Measurements from ENCODE around the gene TMEM88.
A peak's percentile ranks its signal among the peaks of the same experiment; 100 is the strongest.

Gene TMEM88

DNA sequence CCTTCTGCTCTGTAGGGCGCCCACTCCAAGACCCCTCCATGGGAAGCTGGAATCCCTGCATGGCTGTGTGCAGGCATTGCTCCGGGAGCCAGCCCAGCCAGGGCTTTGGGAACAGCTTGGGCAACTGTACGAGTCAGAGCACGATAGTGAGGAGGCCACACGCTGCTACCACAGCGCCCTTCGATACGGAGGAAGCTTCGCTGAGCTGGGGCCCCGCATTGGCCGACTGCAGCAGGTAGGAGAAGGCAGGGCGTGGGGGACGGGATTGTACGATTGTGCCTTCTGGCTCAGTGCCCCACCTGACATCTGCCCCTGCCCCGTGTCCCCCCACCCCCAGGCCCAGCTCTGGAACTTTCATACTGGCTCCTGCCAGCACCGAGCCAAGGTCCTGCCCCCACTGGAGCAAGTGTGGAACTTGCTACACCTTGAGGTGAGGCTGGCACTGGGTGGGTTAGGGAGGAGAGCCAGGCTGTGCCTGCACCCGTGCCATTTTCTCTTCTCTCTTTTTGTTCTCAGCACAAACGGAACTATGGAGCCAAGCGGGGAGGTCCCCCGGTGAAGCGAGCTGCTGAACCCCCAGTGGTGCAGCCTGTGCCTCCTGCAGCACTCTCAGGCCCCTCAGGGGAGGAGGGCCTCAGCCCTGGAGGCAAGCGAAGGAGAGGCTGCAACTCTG lies 8.7 kb upstream of the TMEM88 start:
- Mint-ChIP-seq H3K27ac (peak overlapping the region; percentile 66), H3K36me3 (peaks cover 2% of the 10 kb centered on the region), H3K9me3 (ENCODE audit: low read depth) (no peaks in the 10 kb centered on the region)

GRCh38 chr17:7846765-7847661 lies 7.9 kb upstream of the TMEM88 start:
- peaks cover 2% of the 10 kb centered on the region for H3K36me3 Mint-ChIP-seq
- no peaks in the 10 kb centered on the region for H3K9me3 Mint-ChIP-seq (ENCODE audit: low read depth)
- no peaks in the 10 kb centered on the region for H3K27me3 Mint-ChIP-seq
- H3K4me1 Mint-ChIP-seq (ENCODE audit: low read depth) = peaks cover 34% of the 10 kb centered on the region
- H3K4me3 Mint-ChIP-seq = peak overlapping the region; percentile 95
- H3K27ac Mint-ChIP-seq = peak overlapping the region; percentile 66

More for the DNA sequence above, 8.7 kb upstream of the TMEM88 start:
- peak overlapping the region; percentile 95 for H3K4me3 Mint-ChIP-seq
- peaks cover 30% of the 10 kb centered on the region for H3K4me1 Mint-ChIP-seq (ENCODE audit: low read depth)
- no peaks in the 10 kb centered on the region for H3K27me3 Mint-ChIP-seq

- Mint-ChIP-seq H3K27ac (no peak overlapping the region), H3K4me3 (peak overlapping the region; percentile 58), H3K9me3 (ENCODE audit: low read depth) (no peaks in the 10 kb centered on the region), H3K36me3 (peaks cover 2% of the 10 kb centered on the region), H3K27me3 (no peaks in the 10 kb centered on the region), H3K4me1 (ENCODE audit: low read depth) (peaks cover 35% of the 10 kb centered on the region)
Measured at GRCh38 chr17:7848131-7848579, 6.7 kb upstream of the TMEM88 start.

GRCh38 chr17:7848739-7849129 lies 6.1 kb upstream of the TMEM88 start:
- Mint-ChIP-seq H3K4me1 (ENCODE audit: low read depth) (peaks cover 36% of the 10 kb centered on the region), H3K36me3 (peaks cover 2% of the 10 kb centered on the region), H3K27ac (no peak overlapping the region), H3K9me3 (ENCODE audit: low read depth) (no peaks in the 10 kb centered on the region), H3K27me3 (no peaks in the 10 kb centered on the region), H3K4me3 (no peak overlapping the region)

DNA sequence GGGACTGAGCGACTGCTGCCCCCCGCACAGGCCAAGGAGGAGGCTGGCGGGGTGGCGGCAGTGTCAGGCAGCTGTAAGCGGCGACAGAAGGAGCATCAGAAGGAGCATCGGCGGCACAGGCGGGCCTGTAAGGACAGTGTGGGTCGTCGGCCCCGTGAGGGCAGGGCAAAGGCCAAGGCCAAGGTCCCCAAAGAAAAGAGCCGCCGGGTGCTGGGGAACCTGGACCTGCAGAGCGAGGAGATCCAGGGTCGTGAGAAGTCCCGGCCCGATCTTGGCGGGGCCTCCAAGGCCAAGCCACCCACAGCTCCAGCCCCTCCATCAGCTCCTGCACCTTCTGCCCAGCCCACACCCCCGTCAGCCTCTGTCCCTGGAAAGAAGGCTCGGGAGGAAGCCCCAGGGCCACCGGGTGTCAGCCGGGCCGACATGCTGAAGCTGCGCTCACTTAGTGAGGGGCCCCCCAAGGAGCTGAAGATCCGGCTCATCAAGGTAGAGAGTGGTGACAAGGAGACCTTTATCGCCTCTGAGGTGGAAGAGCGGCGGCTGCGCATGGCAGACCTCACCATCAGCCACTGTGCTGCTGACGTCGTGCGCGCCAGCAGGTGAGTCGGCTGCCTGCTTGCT lies 5.6 kb upstream of the TMEM88 start:
- H3K4me1 Mint-ChIP-seq (ENCODE audit: low read depth) = peaks cover 39% of the 10 kb centered on the region
- peaks cover 4% of the 10 kb centered on the region for H3K36me3 Mint-ChIP-seq
- H3K27ac Mint-ChIP-seq = no peak overlapping the region
- H3K27me3 Mint-ChIP-seq = no peaks in the 10 kb centered on the region
- H3K9me3 Mint-ChIP-seq (ENCODE audit: low read depth) = no peaks in the 10 kb centered on the region
- peak overlapping the region; percentile 76 for H3K4me3 Mint-ChIP-seq

DNA sequence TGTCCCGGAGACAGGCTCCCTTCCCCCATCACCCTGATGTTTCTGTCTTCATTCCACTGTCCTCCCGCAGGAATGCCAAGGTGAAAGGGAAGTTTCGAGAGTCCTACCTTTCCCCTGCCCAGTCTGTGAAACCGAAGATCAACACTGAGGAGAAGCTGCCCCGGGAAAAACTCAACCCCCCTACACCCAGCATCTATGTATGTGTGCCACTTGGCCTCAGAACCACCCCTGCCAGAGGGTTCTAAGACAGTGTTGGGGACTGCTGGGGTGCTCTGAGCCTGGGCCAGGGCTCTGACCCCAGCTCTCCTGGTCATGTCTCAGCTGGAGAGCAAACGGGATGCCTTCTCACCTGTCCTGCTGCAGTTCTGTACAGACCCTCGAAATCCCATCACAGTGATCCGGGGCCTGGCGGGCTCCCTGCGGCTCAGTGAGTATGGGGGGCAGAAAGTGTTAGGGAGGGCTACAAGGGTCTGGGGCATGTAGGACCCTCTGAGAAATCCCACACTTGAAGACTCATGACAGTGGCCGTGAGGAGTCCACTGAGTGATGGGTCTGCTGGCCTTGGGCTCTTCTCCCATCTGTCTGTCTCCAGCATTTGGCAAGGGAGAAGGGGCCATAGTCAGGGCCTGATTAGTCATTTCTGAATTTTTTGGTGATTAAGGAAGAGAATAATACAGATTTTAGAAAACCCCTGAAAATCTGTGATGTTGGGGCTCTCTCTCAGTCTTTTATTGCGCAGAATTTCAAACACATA lies 4.9 kb upstream of the TMEM88 start:
- peak overlapping the region; percentile 76 for H3K4me3 Mint-ChIP-seq
- H3K9me3 Mint-ChIP-seq (ENCODE audit: low read depth) = no peaks in the 10 kb centered on the region
- H3K27ac Mint-ChIP-seq = peak overlapping the region; percentile 82
- peaks cover 4% of the 10 kb centered on the region for H3K36me3 Mint-ChIP-seq
- H3K4me1 Mint-ChIP-seq (ENCODE audit: low read depth) = peaks cover 39% of the 10 kb centered on the region
- H3K27me3 Mint-ChIP-seq = no peaks in the 10 kb centered on the region

- peaks cover 39% of the 10 kb centered on the region for H3K4me1 Mint-ChIP-seq (ENCODE audit: low read depth)
- H3K27ac Mint-ChIP-seq = peak overlapping the region; percentile 77
- peaks cover 5% of the 10 kb centered on the region for H3K36me3 Mint-ChIP-seq
- no peaks in the 10 kb centered on the region for H3K9me3 Mint-ChIP-seq (ENCODE audit: low read depth)
- no peaks in the 10 kb centered on the region for H3K27me3 Mint-ChIP-seq
- H3K4me3 Mint-ChIP-seq = peak overlapping the region; percentile 76
Measured at GRCh38 chr17:7850701-7851437, 4.0 kb upstream of the TMEM88 start.

DNA sequence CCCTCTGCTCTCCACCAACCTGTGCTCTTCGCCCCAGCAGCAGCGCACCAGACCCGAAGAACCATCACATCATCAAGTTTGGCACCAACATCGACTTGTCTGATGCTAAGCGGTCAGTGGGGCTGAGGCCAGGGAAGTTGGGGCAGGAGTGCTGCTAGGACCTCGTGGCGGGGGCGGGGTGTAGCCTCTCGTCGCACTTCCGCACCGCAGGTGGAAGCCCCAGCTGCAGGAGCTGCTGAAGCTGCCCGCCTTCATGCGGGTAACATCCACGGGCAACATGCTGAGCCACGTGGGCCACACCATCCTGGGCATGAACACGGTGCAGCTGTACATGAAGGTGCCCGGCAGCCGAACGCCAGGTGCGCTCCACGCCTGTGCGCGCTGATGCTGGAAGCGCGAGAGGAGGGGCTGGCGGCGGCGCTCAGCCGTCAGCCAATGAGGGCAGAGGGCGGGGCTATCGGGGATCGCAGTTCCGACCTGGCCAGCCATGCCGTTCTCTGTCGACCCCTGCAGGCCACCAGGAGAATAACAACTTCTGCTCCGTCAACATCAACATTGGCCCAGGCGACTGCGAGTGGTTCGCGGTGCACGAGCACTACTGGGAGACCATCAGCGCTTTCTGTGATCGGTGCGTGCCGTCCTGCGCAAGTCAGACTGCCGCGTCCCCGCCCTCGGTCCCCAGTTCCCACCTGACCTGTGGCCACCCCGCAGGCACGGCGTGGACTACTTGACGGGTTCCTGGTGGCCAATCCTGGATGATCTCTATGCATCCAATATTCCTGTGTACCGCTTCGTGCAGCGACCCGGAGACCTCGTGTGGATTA lies 3.2 kb upstream of the TMEM88 start:
- Mint-ChIP-seq H3K27ac (peak overlapping the region; percentile 4), H3K36me3 (peaks cover 5% of the 10 kb centered on the region), H3K27me3 (no peaks in the 10 kb centered on the region), H3K4me3 (peak overlapping the region; percentile 76), H3K9me3 (ENCODE audit: low read depth) (no peaks in the 10 kb centered on the region), H3K4me1 (ENCODE audit: low read depth) (peaks cover 36% of the 10 kb centered on the region)

GRCh38 chr17:7852262-7852670 lies 2.6 kb upstream of the TMEM88 start:
- peaks cover 5% of the 10 kb centered on the region for H3K36me3 Mint-ChIP-seq
- H3K4me1 Mint-ChIP-seq (ENCODE audit: low read depth) = peaks cover 34% of the 10 kb centered on the region
- H3K27ac Mint-ChIP-seq = peak overlapping the region; percentile 4
- no peaks in the 10 kb centered on the region for H3K9me3 Mint-ChIP-seq (ENCODE audit: low read depth)
- no peaks in the 10 kb centered on the region for H3K27me3 Mint-ChIP-seq
- H3K4me3 Mint-ChIP-seq = peak overlapping the region; percentile 76

DNA sequence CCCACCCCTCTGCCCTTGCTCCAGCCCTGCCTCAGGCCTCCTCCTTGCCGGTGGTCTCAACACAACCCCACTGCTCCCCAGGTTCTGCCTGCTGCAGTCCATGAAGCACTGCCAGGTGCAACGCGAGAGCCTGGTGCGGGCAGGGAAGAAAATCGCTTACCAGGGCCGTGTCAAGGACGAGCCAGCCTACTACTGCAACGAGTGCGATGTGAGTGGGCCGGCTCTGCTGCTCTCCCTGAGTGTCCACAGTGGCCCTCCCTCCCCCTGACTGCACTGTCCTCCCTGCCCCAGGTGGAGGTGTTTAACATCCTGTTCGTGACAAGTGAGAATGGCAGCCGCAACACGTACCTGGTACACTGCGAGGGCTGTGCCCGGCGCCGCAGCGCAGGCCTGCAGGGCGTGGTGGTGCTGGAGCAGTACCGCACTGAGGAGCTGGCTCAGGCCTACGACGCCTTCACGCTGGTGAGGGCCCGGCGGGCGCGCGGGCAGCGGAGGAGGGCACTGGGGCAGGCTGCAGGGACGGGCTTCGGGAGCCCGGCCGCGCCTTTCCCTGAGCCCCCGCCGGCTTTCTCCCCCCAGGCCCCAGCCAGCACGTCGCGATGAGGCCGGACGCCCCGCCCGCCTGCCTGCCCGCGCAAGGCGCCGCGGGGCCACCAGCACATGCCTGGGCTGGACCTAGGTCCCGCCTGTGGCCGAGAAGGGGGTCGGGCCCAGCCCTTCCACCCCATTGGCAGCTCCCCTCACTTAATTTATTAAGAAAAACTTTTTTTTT lies 1.8 kb upstream of the TMEM88 start:
- Mint-ChIP-seq H3K27me3 (no peaks in the 10 kb centered on the region), H3K9me3 (ENCODE audit: low read depth) (no peaks in the 10 kb centered on the region), H3K4me3 (no peak overlapping the region), H3K27ac (no peak overlapping the region), H3K4me1 (ENCODE audit: low read depth) (peaks cover 34% of the 10 kb centered on the region), H3K36me3 (peaks cover 5% of the 10 kb centered on the region)

DNA sequence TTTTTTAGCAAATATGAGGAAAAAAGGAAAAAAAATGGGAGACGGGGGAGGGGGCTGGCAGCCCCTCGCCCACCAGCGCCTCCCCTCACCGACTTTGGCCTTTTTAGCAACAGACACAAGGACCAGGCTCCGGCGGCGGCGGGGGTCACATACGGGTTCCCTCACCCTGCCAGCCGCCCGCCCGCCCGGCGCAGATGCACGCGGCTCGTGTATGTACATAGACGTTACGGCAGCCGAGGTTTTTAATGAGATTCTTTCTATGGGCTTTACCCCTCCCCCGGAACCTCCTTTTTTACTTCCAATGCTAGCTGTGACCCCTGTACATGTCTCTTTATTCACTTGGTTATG lies 1.2 kb upstream of the TMEM88 start:
- Mint-ChIP-seq H3K27ac (no peak overlapping the region), H3K27me3 (no peaks in the 10 kb centered on the region), H3K4me3 (no peak overlapping the region), H3K9me3 (ENCODE audit: low read depth) (no peaks in the 10 kb centered on the region), H3K36me3 (peaks cover 5% of the 10 kb centered on the region), H3K4me1 (ENCODE audit: low read depth) (peaks cover 33% of the 10 kb centered on the region)

DNA sequence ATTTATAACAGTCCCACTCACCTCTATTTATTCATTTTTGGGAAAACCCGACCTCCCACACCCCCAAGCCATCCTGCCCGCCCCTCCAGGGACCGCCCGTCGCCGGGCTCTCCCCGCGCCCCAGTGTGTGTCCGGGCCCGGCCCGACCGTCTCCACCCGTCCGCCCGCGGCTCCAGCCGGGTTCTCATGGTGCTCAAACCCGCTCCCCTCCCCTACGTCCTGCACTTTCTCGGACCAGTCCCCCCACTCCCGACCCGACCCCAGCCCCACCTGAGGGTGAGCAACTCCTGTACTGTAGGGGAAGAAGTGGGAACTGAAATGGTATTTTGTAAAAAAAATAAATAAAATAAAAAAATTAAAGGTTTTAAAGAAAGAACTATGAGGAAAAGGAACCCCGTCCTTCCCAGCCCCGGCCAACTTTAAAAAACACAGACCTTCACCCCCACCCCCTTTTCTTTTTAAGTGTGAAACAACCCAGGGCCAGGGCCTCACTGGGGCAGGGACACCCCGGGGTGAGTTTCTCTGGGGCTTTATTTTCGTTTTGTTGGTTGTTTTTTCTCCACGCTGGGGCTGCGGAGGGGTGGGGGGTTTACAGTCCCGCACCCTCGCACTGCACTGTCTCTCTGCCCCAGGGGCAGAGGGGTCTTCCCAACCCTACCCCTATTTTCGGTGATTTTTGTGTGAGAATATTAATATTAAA lies 638 bp upstream of the TMEM88 start:
- Mint-ChIP-seq H3K27me3 (no peaks in the 10 kb centered on the region), H3K4me3 (no peak overlapping the region), H3K27ac (no peak overlapping the region), H3K9me3 (ENCODE audit: low read depth) (no peaks in the 10 kb centered on the region), H3K4me1 (ENCODE audit: low read depth) (peaks cover 36% of the 10 kb centered on the region), H3K36me3 (peaks cover 5% of the 10 kb centered on the region)
